ENCODE data around the gene GPATCH8.
"Not testable (repeated sequence)": the region's sequence is repeated elsewhere in the genome, so short reads cannot be mapped to it uniquely, and the experiment has no call there.

GPATCH8 gene

DNA sequence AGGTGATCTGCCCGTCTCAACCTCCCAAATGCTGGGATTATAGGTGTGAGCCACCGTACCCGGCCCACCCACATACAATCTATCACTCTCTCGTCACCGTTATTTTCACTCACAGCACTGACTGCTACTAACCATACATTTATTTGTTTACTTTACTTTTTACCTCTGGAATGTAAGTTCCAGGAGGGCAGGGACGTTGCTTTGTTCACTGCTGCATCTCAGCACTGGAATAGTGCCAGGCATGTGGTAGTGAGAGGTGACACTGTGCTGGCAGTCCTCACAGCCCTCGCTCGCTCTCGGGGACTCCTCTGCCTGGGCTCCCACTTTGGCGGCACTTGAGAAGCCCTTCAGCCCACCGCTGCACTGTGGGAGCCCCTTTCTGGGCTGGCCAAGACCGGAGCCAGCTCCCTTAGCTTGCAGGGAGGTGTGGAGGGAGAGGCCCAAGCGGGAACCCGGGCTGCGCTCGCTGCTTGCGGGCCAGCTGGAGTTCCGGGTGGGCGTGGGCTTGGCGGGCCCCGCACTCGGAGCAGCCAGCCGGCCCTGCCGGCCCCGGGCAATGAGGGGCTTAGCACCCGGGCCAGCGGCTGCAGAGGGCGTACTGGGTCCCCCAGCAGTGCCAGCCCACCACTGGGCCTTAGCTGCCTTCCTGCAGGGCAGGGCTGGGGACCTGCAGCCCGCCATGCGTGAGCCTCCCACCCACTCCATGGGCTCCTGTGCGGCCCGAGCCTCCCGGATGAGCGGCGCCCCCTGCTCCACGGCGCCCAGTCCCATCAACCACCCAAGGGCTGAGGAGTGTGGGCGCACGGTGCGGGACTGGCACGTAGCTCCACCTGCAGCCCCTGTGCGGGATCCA lies 134.6 kb downstream of the GPATCH8 start:
- DNase-seq = not testable (repeated sequence)

DNA sequence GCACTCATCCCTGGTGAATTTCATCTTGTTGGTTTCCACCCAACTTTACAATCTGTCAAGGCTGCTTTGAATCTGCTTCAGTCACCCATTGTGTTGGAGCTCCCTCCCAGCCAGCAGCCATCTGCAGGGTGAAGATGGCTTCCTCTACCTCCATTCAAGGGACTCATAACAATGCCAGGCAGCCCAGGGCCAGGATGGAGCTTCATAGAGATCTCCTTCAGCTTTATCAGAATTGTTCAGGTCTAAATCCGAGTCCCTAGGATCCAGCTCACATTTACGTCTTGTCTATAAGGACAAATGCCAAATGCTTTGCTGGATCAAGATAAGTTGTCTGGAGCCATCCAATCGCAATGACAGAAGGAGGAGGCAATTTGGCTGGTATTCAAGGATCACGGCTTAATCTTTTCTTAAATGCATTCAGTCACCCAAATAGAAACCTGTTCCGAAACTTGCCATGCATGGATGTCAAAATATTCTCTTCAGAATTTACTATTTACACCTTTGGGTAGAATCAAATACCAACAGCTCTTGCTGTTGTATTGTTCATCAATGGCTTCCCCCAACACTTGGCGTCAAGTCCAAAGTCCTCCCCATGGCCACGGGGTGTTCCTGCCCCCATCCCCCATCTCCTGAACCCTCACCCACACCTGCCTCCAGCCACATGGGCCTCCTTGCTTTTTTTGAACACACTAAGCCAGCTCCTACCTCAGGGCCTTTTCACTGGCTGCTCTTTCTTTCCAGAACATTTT lies 135.8 kb downstream of the GPATCH8 start:
- no peak for DNase-seq

DNA sequence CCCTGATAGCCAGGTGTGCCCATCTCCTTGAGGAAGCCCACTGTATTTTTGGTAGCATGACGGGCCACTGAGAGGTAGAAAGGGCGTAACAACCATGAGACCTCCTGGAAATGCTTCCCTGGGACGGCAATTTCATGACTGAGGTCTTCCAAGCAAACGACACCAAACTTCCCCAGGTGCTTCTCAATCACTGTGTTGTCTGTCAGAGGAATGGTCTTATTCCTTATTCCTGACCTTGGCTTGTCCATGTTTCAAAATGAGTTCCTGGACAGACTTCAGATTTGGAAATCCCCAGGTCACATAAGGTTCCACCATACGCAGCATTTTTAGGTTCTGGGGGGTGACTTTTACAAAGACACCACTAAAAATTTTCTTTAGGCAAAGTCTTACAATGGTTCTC lies 138.2 kb downstream of the GPATCH8 start:
- DNase-seq = not testable (repeated sequence)

DNA sequence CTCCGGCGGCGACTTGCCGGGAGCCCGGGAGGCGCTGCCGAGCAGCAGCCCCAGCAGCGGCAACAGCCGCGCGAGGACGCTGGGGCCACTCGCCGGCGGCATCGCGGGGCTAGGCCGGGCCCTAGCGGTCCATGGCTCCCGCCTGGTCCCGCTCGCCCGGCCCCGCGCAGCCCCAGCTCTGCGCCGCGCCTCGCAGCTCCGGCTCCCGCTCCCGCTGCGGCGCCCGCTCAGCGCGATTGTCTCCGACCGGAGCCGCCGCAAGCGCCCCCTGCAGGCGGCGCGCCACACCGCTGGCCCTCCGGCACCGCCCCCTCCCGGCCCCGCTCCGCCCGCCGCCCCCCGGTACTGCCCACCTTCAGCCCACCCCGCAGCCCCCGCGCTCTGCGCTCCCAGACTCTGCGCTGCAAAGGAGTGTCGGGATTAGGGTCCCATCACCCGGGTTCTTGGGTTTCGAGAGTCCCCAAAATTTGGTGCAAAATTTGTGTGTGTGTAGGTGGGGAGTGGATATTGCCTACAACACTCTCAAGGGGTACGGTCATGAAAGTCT lies 139.5 kb downstream of the GPATCH8 start, which contains the start of gene FAM171A2:
Gene FAM171A2 (minus strand): TSS at position 241 of the 547 bp plus-strand sequence. CDS start 139 bp downstream, at position 102.
- peak; percentile 75 for DNase-seq

DNA sequence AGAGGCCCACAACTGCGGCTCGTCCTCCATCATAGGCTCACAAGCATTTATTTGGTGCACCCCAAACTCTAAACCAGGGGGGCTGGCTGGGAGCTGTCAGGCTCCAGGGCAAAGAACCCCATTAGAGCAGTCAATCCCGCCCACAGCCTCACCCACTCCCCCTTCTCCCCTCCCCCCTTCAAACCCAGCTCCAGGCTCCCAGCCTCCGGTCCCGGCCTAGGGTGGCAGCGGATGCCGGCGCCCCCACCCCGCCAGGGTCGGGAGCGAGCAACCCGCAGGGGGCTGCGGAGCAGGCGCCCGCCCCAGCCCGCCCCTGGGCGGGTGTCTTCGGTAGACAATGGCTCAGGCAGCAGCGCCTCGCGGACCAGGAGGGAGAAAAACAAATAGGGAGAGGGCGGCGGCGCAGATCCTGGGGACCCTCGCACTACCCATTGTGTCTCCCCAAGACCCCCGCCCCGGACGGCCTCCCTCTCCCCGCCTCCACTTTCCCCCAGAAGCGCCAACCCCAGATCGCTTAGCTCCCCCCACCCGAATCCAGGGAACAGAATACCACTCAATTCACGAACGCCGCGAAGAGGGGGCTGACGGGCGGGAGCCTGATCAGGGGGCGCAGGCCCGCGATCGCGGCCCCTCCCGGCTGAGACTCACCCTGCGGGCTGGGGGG lies 140.1 kb downstream of the GPATCH8 start:
- no peak for DNase-seq

DNA sequence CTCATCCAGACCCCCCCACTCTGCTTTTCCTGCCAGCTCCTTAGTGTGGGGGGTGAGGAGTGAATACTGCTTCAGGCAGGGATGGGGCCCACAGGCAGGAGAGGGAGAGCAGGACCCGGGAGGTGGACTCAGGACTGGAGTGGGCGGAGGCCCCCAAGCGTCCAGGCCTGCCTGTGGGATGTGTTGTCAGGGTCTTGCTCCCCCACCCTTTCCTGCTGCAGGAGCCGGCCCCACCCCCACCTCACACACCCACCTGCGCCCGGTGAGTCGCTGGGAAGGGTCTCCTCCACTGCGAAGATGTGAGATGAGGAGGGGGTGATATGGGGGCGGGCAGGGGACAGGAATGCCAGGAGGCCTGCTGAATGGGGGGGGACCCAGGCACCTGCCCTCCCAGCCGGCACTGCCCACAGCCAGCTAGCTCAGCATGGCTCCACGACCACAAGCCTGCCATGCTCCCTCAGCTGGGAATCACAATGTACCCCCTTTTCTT lies 140.7 kb downstream of the GPATCH8 start:
- DNase-seq = no peak

DNA sequence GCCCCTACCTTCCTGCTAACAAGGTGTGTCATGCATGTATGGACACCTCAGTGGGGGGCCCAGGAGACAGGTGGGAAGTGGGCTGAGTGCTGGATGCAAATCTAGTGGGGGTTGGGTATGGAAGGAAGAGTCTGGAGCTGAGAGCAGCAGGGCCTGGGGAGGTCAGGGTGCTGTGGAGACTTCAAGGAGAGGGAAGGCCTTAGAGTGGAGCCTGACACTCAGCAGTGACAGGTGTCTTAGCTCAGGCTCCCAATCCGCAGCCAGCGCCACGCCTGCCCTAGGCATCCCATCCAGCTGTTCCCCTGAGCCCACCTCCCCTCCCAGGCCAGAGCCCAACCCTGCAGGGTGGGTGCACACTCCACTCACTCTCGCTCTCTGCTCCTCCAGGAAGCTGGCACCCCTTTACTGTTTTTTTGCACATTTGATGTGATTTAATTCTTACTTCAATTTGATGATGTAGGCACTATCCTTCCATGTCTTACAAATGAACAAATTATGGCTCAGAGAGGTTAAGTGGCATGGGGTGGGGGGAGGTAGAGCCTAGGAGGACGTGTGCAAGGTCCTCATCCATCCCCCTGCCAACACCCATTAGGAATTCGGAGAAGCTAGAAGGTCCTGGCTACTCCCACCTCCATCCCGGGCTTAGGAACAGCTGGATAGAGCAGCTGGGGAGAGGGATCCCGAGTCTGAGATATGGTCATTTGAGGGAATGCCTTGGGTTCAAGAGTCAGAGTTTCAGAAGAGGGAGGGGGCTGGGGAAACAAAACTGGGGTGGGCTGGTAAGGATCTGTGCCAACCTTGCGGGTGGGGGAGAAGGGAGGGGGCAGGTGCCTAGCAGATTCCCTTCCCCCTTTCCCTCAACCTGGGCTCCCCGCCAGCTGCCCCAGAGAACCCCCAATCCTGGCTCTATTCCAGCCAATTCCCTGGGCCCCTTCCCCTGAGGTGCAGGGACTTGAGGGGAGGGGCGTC lies 141.6 kb downstream of the GPATCH8 start:
- no peak for DNase-seq

DNA sequence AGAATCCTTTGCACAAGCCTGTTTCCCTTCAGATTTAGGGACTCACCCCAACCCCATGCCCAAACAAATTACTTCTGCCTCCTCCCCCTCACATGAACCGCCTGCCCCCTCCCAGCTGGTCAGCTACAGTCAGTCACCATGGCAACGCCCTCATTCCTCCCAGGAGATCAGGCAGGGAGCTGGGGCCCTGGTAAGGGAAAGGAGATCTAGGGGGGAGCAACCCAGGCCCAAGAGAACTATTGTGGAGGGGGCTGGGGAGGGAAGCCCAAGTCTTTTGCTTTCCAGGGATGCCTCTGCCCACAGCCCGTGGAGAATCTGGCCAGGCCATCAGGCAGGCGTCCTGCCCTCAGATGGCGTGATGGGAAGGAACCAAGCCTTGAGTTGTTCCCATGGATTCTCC lies 142.4 kb downstream of the GPATCH8 start:
- DNase-seq = no peak

DNA sequence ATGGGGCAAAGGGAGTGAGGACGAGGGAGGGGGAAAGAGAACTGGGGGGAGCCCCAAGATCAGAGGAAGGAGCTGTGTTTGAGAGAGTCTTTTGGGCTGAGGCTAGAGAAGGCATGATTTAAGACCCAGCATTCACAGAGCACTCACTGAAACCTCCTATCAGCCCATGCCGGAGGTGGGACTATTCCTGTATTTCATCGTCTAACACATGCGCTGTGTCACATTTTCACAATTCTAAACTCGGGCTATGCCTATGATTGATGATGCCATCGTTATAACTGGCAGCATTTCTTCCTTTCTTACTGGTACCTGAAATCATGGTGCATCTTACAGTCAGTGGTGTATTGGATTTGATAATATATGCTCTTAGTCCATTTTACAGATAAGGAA lies 143.1 kb downstream of the GPATCH8 start:
- no peak for DNase-seq

DNA sequence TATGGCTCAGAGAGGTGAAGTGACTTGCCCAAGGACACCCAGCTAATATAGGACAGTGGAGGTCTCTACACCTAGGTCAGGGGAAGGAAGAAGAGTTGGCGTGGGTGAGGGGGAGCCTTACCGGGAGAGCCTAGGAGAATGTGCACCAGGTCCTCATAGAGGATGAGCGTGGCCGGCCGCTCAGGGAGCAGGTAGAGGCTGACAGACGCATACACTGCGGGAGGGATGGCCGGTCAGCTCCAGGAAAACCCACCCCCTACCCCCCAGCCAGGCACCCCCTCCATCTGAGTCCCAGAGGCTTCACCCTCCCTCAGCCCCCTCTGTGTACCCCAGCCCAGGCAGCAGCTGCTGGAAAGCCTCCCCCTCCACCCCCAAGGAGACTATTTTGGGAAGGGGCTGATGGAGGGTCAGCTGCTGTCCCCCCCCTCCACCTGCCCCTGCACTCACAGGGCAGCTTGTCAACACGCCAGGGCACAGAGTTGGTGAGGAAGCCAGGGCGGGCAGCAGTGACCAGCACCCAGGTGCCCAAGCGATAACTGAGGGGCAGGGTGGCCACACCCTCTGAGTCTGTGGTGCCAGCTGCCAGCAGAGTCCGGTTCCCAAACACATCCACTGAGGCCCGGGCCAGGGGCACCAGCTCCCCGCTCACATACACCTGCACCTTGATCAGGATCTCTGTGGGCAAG lies 143.6 kb downstream of the GPATCH8 start:
- DNase-seq = no peak

DNA sequence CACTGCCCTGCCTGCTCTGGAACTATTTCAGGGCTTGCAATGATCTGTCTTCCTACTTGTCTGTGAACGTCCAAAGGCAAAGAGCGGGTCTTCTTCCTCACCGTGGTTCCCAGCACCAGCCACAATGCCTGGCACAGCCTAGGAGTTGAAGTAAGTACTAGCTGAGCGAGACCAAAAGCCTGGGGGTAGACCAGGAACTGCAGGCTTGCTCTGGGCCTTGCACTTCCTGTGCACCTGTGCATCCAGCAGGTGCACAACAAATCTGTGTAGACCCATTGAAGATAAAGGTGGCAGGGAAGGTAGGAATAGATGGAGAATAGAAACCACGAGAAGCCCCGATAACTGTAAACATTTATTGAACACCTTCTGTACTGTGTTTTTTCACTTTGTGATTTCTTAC lies 144.2 kb downstream of the GPATCH8 start:
- DNase-seq = no peak

DNA sequence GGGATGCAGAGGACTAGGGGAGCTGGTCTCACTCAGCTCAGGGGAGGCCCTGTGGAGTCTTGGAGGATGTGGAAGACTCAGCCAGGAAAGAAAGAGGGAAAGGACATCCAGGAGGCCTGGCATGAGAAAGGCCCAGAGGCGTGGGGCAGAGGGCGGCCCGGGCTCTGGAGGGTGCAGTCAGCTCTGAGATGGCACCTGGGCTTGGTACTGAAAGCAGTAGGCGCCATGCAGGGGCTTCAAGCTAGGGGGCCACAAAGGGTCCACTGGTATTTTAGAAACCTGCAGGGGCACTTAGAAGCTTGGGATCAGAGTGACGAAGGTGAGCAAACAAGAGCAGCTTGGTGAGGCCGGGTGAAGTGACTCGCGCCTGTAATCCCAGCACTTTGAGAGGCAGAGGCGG lies 145.1 kb downstream of the GPATCH8 start:
- no peak for DNase-seq

DNA sequence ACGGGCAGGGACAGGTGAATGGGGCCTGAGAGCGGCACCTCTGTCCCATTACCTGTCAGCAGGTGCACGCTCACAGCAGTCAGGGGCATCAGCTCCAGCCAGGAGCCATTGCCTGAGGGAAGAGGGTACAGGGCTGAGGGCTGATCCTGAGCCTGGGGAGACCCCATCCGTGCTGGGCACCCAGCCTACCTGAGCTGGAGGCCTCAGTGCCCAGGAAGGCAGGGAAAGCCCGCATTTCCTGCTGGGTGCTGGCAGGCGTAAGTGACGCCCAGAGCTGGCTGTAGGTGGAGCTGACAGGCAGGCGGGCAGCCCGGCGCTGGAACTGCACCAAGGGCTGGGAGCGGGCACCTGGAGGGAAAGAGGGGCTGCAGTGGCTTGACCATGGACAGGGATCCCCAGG lies 147.0 kb downstream of the GPATCH8 start:
- DNase-seq = no peak

DNA sequence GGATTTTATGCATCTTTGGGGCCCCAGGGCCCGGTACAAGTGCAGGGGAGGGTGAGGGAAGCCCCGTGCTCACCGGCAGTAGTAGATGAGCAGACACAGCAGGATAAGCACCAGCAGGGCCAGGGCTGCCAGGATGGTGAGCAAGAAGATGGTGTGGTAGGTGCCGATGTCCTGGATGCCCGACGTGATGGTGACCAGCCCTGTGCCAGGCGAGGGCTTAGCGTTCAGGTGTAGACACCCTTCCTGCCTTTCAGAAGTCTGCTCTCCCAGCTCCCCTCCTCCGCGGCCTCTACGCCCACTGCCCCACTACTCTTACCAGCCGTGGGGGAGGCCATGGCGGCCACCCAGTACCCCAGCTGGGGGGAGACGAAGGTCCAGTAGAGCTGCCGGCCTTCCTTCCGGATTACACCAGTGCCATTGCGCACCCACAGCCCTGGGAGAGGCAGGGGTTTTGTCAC lies 147.5 kb downstream of the GPATCH8 start:
- no peak for DNase-seq

DNA sequence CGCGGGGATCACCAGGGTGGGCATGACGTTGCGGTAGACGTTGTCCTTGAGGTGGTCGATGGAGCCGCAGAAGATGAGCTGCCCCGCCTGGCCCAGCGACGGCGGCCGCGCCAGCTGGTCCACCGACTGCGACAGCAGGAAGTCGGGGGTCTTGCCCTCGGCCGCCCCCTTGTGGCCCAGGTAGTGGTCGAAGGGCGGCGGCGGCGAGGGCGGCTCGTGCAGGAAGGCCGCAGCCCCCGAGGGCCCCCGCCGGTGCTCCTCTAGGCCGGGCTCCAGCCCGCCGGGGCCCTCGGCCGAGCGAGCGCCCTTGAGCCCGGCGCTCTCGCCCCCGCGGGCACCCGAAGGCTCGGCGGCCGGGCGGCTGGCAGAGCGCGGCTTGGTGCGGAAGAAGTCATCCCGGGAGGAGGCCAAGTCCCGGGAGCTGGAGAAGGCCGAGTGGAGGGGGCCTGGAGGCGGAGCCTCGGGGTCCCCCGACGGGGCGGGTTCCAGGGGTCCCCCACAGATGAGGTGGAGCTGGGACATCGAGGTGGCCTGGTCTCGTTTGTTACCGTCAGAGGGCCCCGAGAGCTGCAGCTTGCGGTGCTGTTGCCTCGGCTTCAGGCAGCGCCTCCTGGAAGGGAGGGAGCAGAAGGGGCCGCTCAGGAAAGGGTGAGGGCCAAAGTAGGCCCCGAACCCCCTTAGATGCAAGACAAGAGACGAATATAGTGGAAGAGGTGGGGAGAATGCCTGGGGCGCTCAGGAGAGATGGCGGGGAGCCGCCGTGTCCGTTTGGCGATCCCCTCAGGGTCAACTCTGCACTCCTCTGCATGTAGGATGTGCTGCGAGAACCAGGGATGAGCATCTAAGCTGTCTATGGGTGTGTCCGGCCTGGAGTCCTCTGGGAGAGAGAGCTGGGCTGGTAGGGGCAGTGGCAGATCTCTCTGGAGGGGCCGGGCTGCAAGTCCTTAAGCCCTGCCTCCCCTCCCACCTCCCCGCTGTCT lies 148.3 kb downstream of the GPATCH8 start:
- DNase-seq = peak; percentile 61

DNA sequence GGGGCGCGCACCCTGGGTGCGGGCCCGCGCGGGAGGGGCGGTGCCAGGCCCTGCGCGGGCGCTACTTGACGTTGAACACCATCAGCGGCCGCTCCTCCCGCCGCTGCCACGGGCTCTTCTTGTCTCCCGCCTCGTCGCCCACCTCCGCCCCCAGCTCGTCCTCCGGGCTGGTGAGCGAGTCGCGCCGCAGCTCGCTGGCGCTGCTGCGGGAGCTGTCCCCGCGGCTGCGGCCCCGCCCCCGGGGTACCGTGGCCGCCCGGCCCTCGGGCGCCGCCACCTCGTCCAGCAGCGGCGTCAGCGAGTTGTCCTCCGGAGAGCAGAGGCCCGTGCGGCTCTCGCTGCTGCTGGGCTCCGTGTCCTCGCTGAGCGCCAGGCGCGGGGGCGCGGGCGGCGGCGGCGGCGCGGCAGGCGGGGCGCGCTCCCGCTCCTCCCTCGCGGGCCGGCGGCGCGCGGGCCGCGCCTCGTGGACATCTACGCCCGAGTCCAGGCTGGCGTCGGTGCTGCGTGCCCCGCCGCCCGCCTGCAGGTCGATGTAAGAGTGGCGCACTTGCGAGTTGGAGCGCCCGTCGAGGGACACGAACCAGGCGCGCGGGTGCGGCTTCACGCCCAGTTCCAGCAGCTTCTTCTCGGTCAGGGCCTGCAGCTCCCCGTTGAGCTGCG lies 149.4 kb downstream of the GPATCH8 start:
- no peak for DNase-seq

DNA sequence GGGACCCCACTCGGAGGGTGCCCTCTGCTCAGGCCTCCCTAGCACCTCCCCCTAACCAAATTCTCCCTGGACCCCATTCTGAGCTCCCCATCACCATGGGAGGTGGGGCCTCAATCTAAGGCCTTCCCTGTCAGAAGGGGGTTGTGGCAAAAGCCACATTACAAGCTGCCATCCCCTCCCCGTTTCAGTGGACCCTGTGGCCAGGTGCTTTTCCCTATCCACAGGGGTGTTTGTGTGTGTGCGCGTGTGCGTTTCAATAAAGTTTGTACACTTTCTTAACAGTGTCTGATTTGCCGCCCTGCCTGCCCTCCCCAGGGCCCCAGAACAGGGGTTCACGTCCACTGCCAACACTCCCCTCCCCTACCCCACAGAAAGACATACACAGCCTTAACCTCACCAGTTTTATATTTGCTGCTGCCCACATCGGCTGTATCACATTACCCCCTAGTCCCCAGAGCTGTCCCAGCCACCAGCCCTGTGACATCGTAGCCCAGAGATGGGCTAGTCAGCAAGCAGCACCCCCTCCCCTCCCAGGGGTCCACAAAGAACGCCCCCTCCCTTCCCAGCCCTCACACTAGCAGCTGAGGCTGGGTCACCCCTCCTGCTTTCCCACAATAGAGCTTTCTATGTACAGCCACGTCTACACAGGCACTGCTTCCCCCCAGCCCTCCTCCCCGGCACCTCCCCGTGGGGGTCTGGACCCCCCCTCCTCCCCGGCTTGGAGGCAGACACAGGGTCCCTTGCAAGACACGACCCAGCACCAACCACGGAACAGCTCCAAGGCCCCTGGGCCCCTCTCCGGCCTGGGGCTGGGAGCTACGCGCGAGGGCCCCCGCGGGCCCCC lies 150.2 kb downstream of the GPATCH8 start:
- no peak for DNase-seq

Data from activated CD4-positive, alpha-beta T cell treated with anti-CD3 and anti-CD28 coated beads, Interleukin-2, Interleukin-6, amounts not matched to agents 100 ng/mL and 50 ng/mL, durations not matched to agents 16 hours and 8 hours (primary cell).